Measurements from ENCODE around the gene COG5. TPM values are rescaled to one million over a fixed set of nuclear protein-coding genes. Genes with fewer than 3 reads are reported as not detected.

The COG5 gene
- total RNA-seq, 1 experiment from 2014 or later, result 29.1 TPM

- POLR2A ChIA-PET, result no interaction called here
These were observed 401.2 kb downstream of the COG5 start for GRCh38 chr7:107162475-107162874.

GRCh38 chr7:107161415-107161814 lies 402.3 kb downstream of the COG5 start:
- TF ChIP-seq TCF7L2 (IDR thresholded peaks at IDR 0.05; ENCODE audit: low read depth, low read length) (no peak), POLR2AphosphoS5 (IDR thresholded peaks at IDR 0.05; ENCODE audit: low read depth, low read length) (no peak), SIN3A (IDR thresholded peaks at IDR 0.05; ENCODE audit: borderline replicate concordance, insufficient read depth, low read depth, low read length) (no peak), REST (IDR thresholded peaks at IDR 0.05; ENCODE audit: insufficient read depth in 1 of 2, low read depth in 2 of 2, low read length in 1 of 2) (no peak), CTCF (IDR thresholded peaks at IDR 0.05) (no peak)
- ChIA-PET CTCF (no interaction called here), POLR2A (no interaction called here)
- ATAC-seq (no peak), DNase-seq (ENCODE audit: low read depth, low spot score) (no peak)
- Histone ChIP-seq H3K9me3 (ENCODE audit: control insufficient read depth, insufficient read depth, low read depth, low read length) (no peaks in the 10 kb centered on the region), H3K36me3 (ENCODE audit: control insufficient read depth, insufficient read depth, low read length) (no peaks in the 10 kb centered on the region), H3K27ac (ENCODE audit: low read length) (no peak overlapping the region), H3K4me1 (ENCODE audit: control insufficient read depth, insufficient read depth, low read length) (no peaks in the 10 kb centered on the region), H3K4me3 (ENCODE audit: low read depth in 2 of 2, low read length in 2 of 2) (no peak overlapping the region), H3K27me3 (ENCODE audit: control insufficient read depth, insufficient read depth, low read length) (peaks cover 26% of the 10 kb centered on the region)
- BruUV-seq (replicated peaks), result no TSS peak
- in situ Hi-C loops (cut with HindIII; ENCODE audit: low pct_unique_long_range_greater_than_20kb, low sequenced_read_pairs) (no loop called here), intact Hi-C loops (cut with micrococcal nuclease; ENCODE audit: unreplicated experiment) (no loop called here)

More at GRCh38 chr7:107162475-107162874, 401.2 kb downstream of the COG5 start:
- no peak for ATAC-seq
- BruUV-seq (replicated peaks), result no TSS peak
- CTCF ChIA-PET, result no interaction called here
- Histone ChIP-seq H3K36me3 (ENCODE audit: control insufficient read depth, insufficient read depth, low read length) (no peaks in the 10 kb centered on the region), H3K27me3 (ENCODE audit: control insufficient read depth, insufficient read depth, low read length) (peaks cover 22% of the 10 kb centered on the region), H3K4me3 (ENCODE audit: low read depth in 2 of 2, low read length in 2 of 2) (no peak overlapping the region), H3K9me3 (ENCODE audit: control insufficient read depth, insufficient read depth, low read depth, low read length) (no peaks in the 10 kb centered on the region), H3K27ac (ENCODE audit: low read length) (no peak overlapping the region), H3K4me1 (ENCODE audit: control insufficient read depth, insufficient read depth, low read length) (peaks cover 4% of the 10 kb centered on the region; the same call in 1 of the 2 replicates)
- in situ Hi-C loops (cut with HindIII; ENCODE audit: low pct_unique_long_range_greater_than_20kb, low sequenced_read_pairs), result no loop called here
- intact Hi-C loops (cut with micrococcal nuclease; ENCODE audit: unreplicated experiment), result no loop called here
- no peak for DNase-seq (ENCODE audit: low read depth, low spot score)
- no peak for TF ChIP-seq REST (IDR thresholded peaks at IDR 0.05; ENCODE audit: insufficient read depth in 1 of 2, low read depth in 2 of 2, low read length in 1 of 2)
- no peak for TF ChIP-seq TCF7L2 (IDR thresholded peaks at IDR 0.05; ENCODE audit: low read depth, low read length)
- TF ChIP-seq CTCF (IDR thresholded peaks at IDR 0.05), result no peak
- TF ChIP-seq SIN3A (IDR thresholded peaks at IDR 0.05; ENCODE audit: borderline replicate concordance, insufficient read depth, low read depth, low read length), result no peak
- TF ChIP-seq POLR2AphosphoS5 (IDR thresholded peaks at IDR 0.05; ENCODE audit: low read depth, low read length), result no peak
